ENCODE data around the gene SYK. TPM values are rescaled to one million over a fixed set of nuclear protein-coding genes. Genes with fewer than 3 reads are reported as not detected.

The SYK gene
- total RNA-seq, 1 experiment from 2014 or later: 5.3 TPM

- intact Hi-C loops (cut with micrococcal nuclease; ENCODE audit: unreplicated experiment): no loop called here
- Histone ChIP-seq H3K4me3 (ENCODE audit: low read depth, low read length) (no peak overlapping the region), H3K9me3 (no peaks in the 10 kb centered on the region), H3K4me1 (no peaks in the 10 kb centered on the region), H3K27me3 (replicated peaks; ENCODE audit: control insufficient read depth, insufficient read depth, low read length) (no peaks in the 10 kb centered on the region), H3K36me3 (ENCODE audit: control insufficient read depth, insufficient read depth, low read length) (no peaks in the 10 kb centered on the region)
- ChIA-PET CTCF (no interaction called here), POLR2A (no interaction called here)
- H3K27me3 Mint-ChIP-seq (ENCODE audit: insufficient read depth, unreplicated experiment): peaks cover 3% of the 10 kb centered on the region
- no peaks in the 10 kb centered on the region for H3K9me3 Mint-ChIP-seq (ENCODE audit: unreplicated experiment)
- H3K4me1 Mint-ChIP-seq (ENCODE audit: low read depth, unreplicated experiment): no peaks in the 10 kb centered on the region
- no peak overlapping the region for H3K4me3 Mint-ChIP-seq (ENCODE audit: unreplicated experiment)
- H3K36me3 Mint-ChIP-seq (ENCODE audit: insufficient read depth, unreplicated experiment): no peaks in the 10 kb centered on the region
- BruUV-seq (replicated peaks): no TSS peak
- no peak for DNase-seq
- no peak overlapping the region for H3K27ac Mint-ChIP-seq (ENCODE audit: unreplicated experiment)
- TF ChIP-seq CTCF (IDR thresholded peaks at IDR 0.05; ENCODE audit: insufficient read depth in 1 of 2, low read depth in 1 of 2, low read length in 1 of 2, severe bottlenecking in 1 of 2, unreplicated experiment in 1 of 2): no peak
Measured at GRCh38 chr9:90878562-90878961, 76.9 kb downstream of the SYK start.

DNA sequence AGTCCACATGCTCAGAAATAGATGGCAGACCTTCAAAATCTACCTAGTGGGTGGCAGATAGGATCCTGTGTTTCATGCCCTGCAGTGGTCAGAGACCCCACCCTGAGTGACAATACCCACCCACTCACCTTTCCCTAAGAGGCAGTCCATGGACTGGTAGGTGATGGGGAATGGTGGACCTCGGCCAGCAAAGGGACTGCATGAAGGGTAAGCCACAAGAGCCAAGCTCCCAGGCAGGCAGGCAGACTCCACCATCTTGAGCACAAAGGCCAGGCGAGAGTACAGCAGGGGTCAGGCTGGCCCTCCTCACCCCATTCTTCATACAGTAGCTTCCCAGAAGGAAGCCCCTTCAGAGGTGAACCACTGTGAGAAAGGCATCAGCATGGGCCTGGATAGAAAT, 78.4 kb downstream of the SYK start:
- H3K27me3 Mint-ChIP-seq (ENCODE audit: insufficient read depth, unreplicated experiment): peaks cover 3% of the 10 kb centered on the region

GRCh38 chr9:90880669-90881068, 79.0 kb downstream of the SYK start:
- Mint-ChIP-seq H3K4me3 (ENCODE audit: unreplicated experiment) (no peak overlapping the region), H3K4me1 (ENCODE audit: low read depth, unreplicated experiment) (no peaks in the 10 kb centered on the region), H3K27me3 (ENCODE audit: insufficient read depth, unreplicated experiment) (peaks cover 3% of the 10 kb centered on the region), H3K36me3 (ENCODE audit: insufficient read depth, unreplicated experiment) (no peaks in the 10 kb centered on the region), H3K9me3 (ENCODE audit: unreplicated experiment) (no peaks in the 10 kb centered on the region), H3K27ac (ENCODE audit: unreplicated experiment) (no peak overlapping the region)
- ChIA-PET POLR2A (no interaction called here), CTCF (no interaction called here)
- Histone ChIP-seq H3K4me3 (ENCODE audit: low read depth, low read length) (no peak overlapping the region), H3K4me1 (no peaks in the 10 kb centered on the region), H3K36me3 (ENCODE audit: control insufficient read depth, insufficient read depth, low read length) (no peaks in the 10 kb centered on the region), H3K9me3 (no peaks in the 10 kb centered on the region), H3K27me3 (replicated peaks; ENCODE audit: control insufficient read depth, insufficient read depth, low read length) (no peaks in the 10 kb centered on the region)
- no TSS peak for BruUV-seq (replicated peaks)
- TF ChIP-seq CTCF (IDR thresholded peaks at IDR 0.05; ENCODE audit: insufficient read depth in 1 of 2, low read depth in 1 of 2, low read length in 1 of 2, severe bottlenecking in 1 of 2, unreplicated experiment in 1 of 2): no peak
- intact Hi-C loops (cut with micrococcal nuclease; ENCODE audit: unreplicated experiment): no loop called here
- DNase-seq: no peak

More for the DNA sequence above, 78.4 kb downstream of the SYK start:
- CTCF ChIA-PET: no interaction called here
- no peak for DNase-seq
- Histone ChIP-seq H3K36me3 (ENCODE audit: control insufficient read depth, insufficient read depth, low read length) (no peaks in the 10 kb centered on the region), H3K4me3 (ENCODE audit: low read depth, low read length) (no peak overlapping the region), H3K4me1 (no peaks in the 10 kb centered on the region), H3K9me3 (no peaks in the 10 kb centered on the region), H3K27me3 (replicated peaks; ENCODE audit: control insufficient read depth, insufficient read depth, low read length) (no peaks in the 10 kb centered on the region)
- Mint-ChIP-seq H3K4me1 (ENCODE audit: low read depth, unreplicated experiment) (no peaks in the 10 kb centered on the region), H3K36me3 (ENCODE audit: insufficient read depth, unreplicated experiment) (no peaks in the 10 kb centered on the region), H3K27ac (ENCODE audit: unreplicated experiment) (no peak overlapping the region), H3K9me3 (ENCODE audit: unreplicated experiment) (no peaks in the 10 kb centered on the region), H3K4me3 (ENCODE audit: unreplicated experiment) (no peak overlapping the region)
- BruUV-seq (replicated peaks): no TSS peak
- TF ChIP-seq CTCF (IDR thresholded peaks at IDR 0.05; ENCODE audit: insufficient read depth in 1 of 2, low read depth in 1 of 2, low read length in 1 of 2, severe bottlenecking in 1 of 2, unreplicated experiment in 1 of 2): no peak
- POLR2A ChIA-PET: no interaction called here
- intact Hi-C loops (cut with micrococcal nuclease; ENCODE audit: unreplicated experiment): no loop called here

All from Caco-2 (cell line).